Fibroblast of skin of abdomen (primary cell): ENCODE results near the gene CFAP46.
"Not testable (repeated sequence)": the region's sequence is repeated elsewhere in the genome, so short reads cannot be mapped to it uniquely, and the experiment has no call there.

Experiments
- DNase-seq: peaks from one replicate; pipeline ENCODE4 v3.0.0-alpha.2; 2013

The CFAP46 gene

GRCh38 chr10:132840698-132841614 lies 101.4 kb downstream of the CFAP46 start:
- no peak for DNase-seq

- no peak for DNase-seq
Observed at GRCh38 chr10:132839061-132839460, 103.3 kb downstream of the CFAP46 start.

- DNase-seq: no peak
Observed at GRCh38 chr10:132838346-132838970, 103.9 kb downstream of the CFAP46 start.

- no peak for DNase-seq
Observed at GRCh38 chr10:132837905-132838304, 104.5 kb downstream of the CFAP46 start.

- DNase-seq: peak; percentile 7
Observed at GRCh38 chr10:132836832-132837540, 105.4 kb downstream of the CFAP46 start.

- no peak for DNase-seq
Observed at GRCh38 chr10:132836248-132836831, 106.0 kb downstream of the CFAP46 start.

- DNase-seq: no peak
Observed at GRCh38 chr10:132835848-132836233, 106.5 kb downstream of the CFAP46 start.

GRCh38 chr10:132834891-132835847 lies 107.2 kb downstream of the CFAP46 start:
- DNase-seq: no peak

GRCh38 chr10:132834311-132834761 lies 108.0 kb downstream of the CFAP46 start:
- DNase-seq: no peak

GRCh38 chr10:132833421-132834111 lies 108.8 kb downstream of the CFAP46 start:
- DNase-seq: no peak

- DNase-seq: no peak
Observed at GRCh38 chr10:132832186-132832969, 110.0 kb downstream of the CFAP46 start.

GRCh38 chr10:132829403-132829802 lies 113.0 kb downstream of the CFAP46 start:
- DNase-seq: no peak

GRCh38 chr10:132828681-132829080 lies 113.7 kb downstream of the CFAP46 start:
- no peak for DNase-seq

GRCh38 chr10:132827861-132828539 lies 114.4 kb downstream of the CFAP46 start:
- DNase-seq: no peak

GRCh38 chr10:132827423-132827789 lies 115.0 kb downstream of the CFAP46 start:
- DNase-seq: no peak

- DNase-seq: no peak
Observed at GRCh38 chr10:132826524-132827422, 115.6 kb downstream of the CFAP46 start.

- DNase-seq: not testable (repeated sequence)
Observed at GRCh38 chr10:132825783-132826523, 116.4 kb downstream of the CFAP46 start.

- no peak for DNase-seq
Observed at GRCh38 chr10:132820056-132820455, 122.3 kb downstream of the CFAP46 start.
